BJ (cell line): ENCODE results near the gene DGKG. TPM values are rescaled to one million over a fixed set of nuclear protein-coding genes. Genes with fewer than 3 reads are reported as not detected.
A peak's percentile ranks its signal among the peaks of the same experiment; 100 is the strongest.

ENCODE experiments used
- CTCF ChIA-PET: fragments of 350-600 bp; formaldehyde crosslinking; extraction: SDS; loops from one replicate; lab custom pipeline; 2021; ENCODE audit warnings: antibody characterized with exemption, inconsistent platforms; lab: Yijun Ruan, JAX
- POLR2A ChIA-PET: fragments of 300-600 bp; sonication (Branson Sonifier 250); formaldehyde crosslinking; extraction: SDS; loops from one replicate; lab custom pipeline; 2021; ENCODE audit warnings: antibody characterized with exemption; lab: Charles Lee
- DNase-seq: peaks from one replicate; pipeline ENCODE4 v3.0.0-alpha.2; 2011; ENCODE audit warnings: low read depth
- H3K27me3 ChIP-seq: 2 replicates; pipeline ENCODE4 v1.6.0; 2011; ENCODE audit warnings: low read length; ENCODE audit not compliant: control insufficient read depth, insufficient read depth
- H3K36me3 ChIP-seq: 2 replicates; pipeline ENCODE4 v1.5.1; 2011; ENCODE audit warnings: low read length; ENCODE audit not compliant: control insufficient read depth, insufficient read depth
- H3K4me3 ChIP-seq: 2 replicates; pipeline ENCODE4 v1.5.1; 2011; ENCODE audit warnings: low read depth, mild to moderate bottlenecking, control low read depth, low read length
- polyA plus RNA-seq: library from polyadenylated mRNA; depleted of rRNA; stranded (reverse); fragments of >200 nt; gene quantifications from 2 replicates; pipeline ENCODE4 v1.2.3, GENCODE V29; 2011
- TF ChIP-seq, protein P1 (sequence below): IDR thresholded peaks from 2 replicates; pipeline ENCODE4 v1.5.1; 2011; ENCODE audit warnings: low read depth, mild to moderate bottlenecking, control low read depth, inconsistent platforms, low read length, moderate library complexity; ENCODE audit not compliant: insufficient read depth

DGKG gene
- polyA plus RNA-seq, 1 experiment, result not detected

DNA sequence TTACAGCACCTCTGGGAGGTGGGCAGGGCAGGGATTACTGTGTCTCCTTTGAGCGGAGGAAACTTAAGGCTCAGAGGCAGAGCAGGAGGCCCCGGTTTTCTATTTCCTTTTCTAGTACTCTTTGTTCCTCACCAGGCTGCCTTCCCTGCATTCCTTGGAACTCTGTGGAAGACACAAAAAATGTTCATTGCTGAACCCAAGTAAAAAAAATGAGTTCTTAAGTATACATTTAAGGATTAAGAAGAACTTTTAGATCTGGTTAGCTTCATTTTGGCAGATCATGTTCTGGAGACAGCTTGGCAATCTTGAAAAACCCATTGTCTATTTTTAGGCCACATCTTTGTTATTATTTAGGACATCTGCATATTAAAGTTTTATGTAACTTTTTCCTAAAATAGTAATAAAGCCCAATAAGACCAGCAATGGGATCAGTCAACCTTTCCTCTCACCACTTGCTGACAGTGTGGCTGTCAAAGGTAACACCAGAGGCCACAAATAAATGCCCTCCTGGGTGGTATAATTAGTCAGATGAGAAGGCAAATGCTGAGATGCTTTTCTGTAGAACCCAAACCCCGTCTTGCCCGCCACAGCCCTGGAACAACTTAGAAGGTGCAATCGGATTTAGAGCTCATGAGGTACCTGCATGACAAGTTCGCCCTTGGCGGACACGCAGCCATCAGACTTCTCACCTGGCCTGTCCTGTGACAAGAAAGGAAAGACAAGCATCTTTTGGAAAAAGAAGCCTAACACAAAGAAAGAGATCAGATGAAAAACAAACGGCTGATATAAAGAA is 97.2 kb downstream of the DGKG start:
- POLR2A ChIA-PET, result no interaction called here
- CTCF ChIA-PET, result interaction anchor here (0.7 to 1.6 kb wide), 5 partner anchors 12 to 275 kb away, joined by 3 to 6 read pairs (median 3); no protein-coding TSS in a partner anchor

DNA sequence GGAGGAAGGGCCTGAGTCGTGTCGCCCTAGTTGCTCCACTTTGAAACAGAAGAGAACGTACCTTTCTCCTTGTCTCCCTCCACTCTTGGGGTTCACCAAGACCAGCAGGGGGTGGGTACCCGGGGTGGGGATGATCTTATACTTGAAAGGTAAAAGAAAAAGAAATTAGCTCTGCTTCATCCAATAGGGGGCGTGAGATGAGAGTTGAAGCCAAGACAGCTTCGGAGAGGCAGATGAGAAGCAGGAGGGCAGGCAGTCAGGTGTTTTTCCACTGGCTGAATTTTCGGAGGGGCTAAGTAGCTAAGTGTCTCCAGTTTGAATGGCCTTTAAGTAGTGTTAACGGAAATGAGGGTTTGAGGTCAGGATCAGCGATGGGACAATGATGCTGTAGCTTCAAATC is 100.4 kb downstream of the DGKG start:
- Histone ChIP-seq H3K36me3 (no peaks in the 10 kb centered on the region), H3K27me3 (peaks cover 8% of the 10 kb centered on the region; the same call in 1 of the 2 replicates), H3K4me3 (no peak overlapping the region)
- TF ChIP-seq, protein P1, sequence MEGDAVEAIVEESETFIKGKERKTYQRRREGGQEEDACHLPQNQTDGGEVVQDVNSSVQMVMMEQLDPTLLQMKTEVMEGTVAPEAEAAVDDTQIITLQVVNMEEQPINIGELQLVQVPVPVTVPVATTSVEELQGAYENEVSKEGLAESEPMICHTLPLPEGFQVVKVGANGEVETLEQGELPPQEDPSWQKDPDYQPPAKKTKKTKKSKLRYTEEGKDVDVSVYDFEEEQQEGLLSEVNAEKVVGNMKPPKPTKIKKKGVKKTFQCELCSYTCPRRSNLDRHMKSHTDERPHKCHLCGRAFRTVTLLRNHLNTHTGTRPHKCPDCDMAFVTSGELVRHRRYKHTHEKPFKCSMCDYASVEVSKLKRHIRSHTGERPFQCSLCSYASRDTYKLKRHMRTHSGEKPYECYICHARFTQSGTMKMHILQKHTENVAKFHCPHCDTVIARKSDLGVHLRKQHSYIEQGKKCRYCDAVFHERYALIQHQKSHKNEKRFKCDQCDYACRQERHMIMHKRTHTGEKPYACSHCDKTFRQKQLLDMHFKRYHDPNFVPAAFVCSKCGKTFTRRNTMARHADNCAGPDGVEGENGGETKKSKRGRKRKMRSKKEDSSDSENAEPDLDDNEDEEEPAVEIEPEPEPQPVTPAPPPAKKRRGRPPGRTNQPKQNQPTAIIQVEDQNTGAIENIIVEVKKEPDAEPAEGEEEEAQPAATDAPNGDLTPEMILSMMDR, result peak; percentile 16; the same call in 1 of the 2 replicates
- POLR2A ChIA-PET, result no interaction called here
- no peak for DNase-seq
- CTCF ChIA-PET, result interaction anchor here (0.8 to 4.9 kb wide), 5 partner anchors 9 to 560 kb away, joined by 3 to 56 read pairs (median 3); no protein-coding TSS in a partner anchor

More for the DNA sequence above, 97.2 kb downstream of the DGKG start:
- Histone ChIP-seq H3K36me3 (no peaks in the 10 kb centered on the region), H3K4me3 (no peak overlapping the region), H3K27me3 (peaks cover 14% of the 10 kb centered on the region)
- no peak for DNase-seq
- TF ChIP-seq, protein P1, result no peak

DNA sequence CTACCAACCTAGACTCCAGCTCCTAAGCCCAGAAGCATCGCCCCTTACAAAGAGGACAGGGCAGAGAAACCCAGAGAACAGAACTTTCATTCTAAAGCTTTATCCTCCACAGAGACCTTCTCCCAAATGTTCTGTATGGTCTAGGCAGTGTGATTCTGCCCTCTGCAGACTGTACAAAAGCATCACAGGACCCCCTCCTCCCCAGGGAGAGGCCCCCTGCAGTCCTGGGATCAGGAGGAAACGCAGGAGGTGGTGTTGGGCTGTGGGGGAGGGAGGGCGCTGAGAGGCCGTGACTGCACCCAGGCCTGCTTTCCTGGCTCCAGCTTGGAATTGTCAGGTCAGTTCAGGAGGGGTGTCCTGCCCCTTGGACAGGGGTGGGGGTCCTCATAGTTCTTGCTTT is 101.3 kb downstream of the DGKG start:
- TF ChIP-seq, protein P1, result no peak
- no peak for DNase-seq
- Histone ChIP-seq H3K4me3 (no peak overlapping the region), H3K36me3 (no peaks in the 10 kb centered on the region), H3K27me3 (peaks cover 8% of the 10 kb centered on the region; the same call in 1 of the 2 replicates)
- CTCF ChIA-PET, result interaction anchor here (0.7 to 4.9 kb wide), 8 partner anchors 9 to 561 kb away, joined by 3 to 56 read pairs (median 4); no protein-coding TSS in a partner anchor
- POLR2A ChIA-PET, result no interaction called here

DNA sequence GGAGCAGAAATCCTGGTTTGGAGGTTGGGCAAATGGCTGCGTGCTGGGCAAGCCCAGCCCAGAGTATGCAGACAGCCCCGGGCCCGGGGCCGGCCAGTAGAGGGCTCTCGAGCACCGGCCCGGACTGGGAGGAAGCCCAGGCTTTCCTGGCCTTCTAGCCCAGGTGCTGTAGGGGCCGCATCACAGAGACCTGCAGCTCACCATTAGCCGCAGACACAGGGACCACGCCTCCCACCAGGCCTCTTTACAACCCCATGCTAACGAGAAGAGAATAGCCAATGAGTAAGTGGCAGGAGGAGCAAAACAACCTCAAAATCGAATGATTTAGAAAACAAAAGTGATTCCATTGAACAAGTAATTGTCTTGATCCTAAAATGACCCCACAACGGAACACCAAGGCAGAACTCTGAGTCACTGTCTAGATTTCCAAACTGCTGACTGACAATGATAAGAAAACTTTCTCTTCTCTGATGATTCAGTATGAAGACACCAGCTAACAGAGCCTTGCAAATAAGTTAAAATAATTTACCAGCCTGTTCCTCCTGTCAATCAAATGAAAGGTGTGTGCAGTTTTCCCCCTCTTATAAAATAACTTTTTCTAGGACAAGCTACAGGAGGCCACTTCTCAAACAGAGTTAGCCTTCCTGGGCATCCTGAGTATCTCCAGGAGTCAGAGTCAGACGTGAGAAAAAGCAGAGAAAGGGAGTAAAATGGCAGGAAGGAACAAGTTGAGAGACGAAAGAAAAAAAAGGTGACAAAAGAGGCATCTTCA is 102.2 kb downstream of the DGKG start:
- H3K4me3 ChIP-seq, result no peak overlapping the region
- POLR2A ChIA-PET, result no interaction called here
- peaks cover 6% of the 10 kb centered on the region; the same call in 1 of the 2 replicates for H3K27me3 ChIP-seq
- DNase-seq, result no peak
- CTCF ChIA-PET, result interaction anchor here (0.7 to 4.9 kb wide), 28 partner anchors 9 to 511 kb away, joined by 3 to 56 read pairs (median 4); partner anchors contain the start of gene ETV5
- TF ChIP-seq, protein P1, result peak; percentile 97
- no peaks in the 10 kb centered on the region for H3K36me3 ChIP-seq
